Skeletal muscle cell (primary cell): ENCODE results near the gene CDC42EP3.

Experiments
- DNase-seq: peaks from one replicate; pipeline ENCODE4 v3.0.0-alpha.2; 2010; ENCODE audit warnings: low read depth
- H3K4me3 ChIP-seq: 2 replicates; pipeline ENCODE4 v1.5.1; 2011; ENCODE audit warnings: low read depth, mild to moderate bottlenecking, control low read depth, low read length, moderate library complexity

The CDC42EP3 gene

DNA sequence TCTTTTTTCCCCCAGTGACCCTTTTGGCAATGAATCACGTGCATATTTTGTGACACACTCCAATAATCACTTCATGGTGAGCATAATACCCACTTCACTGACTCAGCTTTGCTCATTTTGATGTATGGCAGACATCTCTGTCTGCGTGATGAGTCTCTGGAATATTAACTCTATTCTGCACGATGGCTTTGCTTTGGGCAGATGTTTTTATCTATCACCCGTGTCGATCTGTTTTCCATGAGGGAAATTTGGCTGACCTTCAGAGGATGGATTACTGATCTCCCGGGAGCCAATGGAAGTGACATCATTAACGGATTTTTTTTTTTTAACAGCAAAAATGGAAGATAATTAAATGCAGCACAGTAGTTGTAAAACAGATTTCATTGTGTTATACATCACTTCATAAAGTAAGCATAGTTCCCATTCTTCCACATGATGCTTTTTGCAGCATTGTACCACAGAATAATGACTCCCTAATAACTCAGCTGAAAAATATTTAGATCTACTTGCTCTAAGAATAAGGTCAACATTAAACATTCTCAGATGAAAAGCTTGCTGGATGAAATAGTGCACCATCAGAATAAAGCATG, 29.8 kb downstream of the CDC42EP3 start:
- DNase-seq, result no peak
- no peak overlapping the region for H3K4me3 ChIP-seq

DNA sequence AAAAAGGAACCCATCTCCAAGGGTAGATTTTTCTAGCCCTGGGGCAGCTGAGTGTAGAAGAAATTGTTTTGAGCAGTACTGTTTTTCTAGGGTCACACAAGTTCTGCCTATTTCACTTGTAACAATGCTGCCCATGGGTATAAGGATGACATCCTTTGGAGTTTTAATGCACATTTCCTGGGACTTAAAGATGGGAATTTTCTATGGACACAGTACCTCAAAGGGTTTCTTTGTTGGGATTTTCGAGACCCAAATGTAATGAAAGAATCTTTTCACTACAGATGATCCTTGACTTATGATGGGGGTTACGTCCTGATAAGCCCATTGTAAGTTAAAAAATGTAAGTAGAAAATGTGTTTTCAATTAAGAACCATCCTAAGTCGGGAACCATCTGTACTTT, 31.8 kb downstream of the CDC42EP3 start:
- no peak overlapping the region for H3K4me3 ChIP-seq
- no peak for DNase-seq

DNA sequence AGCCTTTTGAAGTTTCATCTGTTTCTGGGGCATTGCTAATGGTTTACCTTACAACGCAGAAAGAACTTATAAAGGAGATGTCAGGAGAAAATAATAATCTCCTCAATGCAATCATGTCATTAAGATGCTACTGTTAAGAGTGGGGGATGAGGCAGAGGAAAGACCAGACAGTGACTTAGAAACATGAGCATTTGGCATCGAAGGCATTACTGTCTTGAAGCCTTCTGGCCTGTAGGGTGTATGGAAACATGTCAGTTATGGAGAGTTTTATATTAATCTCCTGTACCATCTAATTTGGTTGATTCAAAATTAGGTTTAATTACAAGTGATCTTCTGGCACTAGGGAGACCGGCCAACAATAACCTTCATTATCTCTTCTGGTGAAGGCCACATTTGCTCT, 32.5 kb downstream of the CDC42EP3 start:
- no peak overlapping the region for H3K4me3 ChIP-seq
- no peak for DNase-seq

DNA sequence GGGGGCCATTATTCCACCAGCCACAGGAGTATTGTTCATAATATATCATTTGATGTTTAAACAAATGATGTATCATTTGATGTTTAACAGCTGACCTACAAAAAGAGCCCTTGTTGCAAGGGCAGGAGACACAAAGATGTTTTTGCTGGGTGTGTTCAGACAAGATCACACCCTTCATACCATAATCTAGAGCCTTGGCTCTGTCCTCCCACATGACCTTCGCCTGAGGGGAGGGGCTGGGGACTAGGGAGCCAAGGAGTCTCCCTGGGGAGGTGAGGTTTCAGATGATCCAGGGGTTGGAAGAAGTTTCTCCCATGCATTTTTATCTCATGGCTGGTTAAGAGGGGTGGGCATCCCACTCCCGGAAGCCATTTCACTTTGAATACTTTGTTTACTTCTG, 33.5 kb downstream of the CDC42EP3 start:
- H3K4me3 ChIP-seq, result no peak overlapping the region
- no peak for DNase-seq

DNA sequence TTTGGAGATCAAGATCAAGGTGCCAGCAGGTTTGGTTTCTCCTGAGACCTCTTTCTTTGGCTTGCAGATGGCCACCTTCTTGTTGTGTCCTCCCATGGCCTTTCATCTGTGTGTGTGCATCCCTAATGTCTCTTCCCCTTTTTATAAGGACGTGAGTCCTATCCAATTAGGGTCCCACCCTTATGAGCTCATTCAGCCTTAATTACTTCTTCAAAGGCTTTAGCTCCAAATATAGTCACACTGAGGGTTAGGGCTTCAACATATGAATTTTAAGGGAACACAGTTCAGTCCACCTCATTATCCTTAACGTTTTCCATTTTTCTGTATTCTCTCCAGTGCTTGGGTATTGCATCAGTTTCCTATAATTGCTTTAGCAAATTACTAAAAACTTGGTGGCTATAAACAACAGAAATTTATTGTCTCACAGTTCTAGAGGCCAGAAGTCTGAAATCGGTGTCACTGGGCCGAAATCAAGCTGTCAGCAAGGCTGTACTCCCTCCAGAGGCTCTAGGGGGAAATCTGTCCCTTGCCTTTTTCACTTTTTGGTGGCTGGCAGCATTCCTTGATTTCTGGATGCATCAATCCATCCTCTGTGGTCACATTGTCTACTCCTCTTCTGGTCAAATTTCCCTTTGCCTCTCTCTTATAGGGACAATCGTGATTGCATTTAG, 34.1 kb downstream of the CDC42EP3 start:
- H3K4me3 ChIP-seq, result no peak overlapping the region
- DNase-seq, result no peak

DNA sequence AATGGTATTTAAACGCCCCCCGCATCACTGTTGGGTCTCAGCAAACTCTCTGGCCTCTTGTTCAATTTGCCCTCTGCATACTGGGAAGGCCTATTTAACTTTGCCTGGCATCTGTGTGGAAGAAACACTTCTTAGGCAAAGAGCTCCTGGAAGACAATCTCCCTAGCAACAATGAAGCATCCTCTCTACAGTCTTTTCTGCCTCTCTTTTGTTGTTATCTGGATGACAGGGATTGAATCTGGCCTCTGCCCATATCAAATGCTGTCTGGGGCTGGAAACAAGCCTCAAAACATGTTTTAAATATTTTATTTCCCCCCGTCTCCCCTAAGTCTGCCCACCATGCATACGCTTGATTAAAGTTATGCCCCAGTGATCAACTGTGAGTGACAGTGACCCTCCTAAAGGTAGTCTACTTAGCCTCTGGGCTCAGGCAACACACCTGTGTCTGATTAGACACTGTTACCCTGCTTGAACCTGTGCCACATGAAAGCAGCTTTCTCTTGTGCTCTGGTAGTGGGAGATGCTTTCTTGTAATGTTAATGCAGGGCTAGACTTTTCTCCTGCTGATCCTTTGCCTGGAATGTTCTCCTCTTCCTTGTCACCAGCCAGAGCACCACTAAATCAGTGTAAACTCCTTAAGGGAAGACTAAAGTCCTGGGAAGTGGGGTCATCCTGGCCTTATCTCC, 34.9 kb downstream of the CDC42EP3 start:
- no peak overlapping the region for H3K4me3 ChIP-seq
- no peak for DNase-seq

DNA sequence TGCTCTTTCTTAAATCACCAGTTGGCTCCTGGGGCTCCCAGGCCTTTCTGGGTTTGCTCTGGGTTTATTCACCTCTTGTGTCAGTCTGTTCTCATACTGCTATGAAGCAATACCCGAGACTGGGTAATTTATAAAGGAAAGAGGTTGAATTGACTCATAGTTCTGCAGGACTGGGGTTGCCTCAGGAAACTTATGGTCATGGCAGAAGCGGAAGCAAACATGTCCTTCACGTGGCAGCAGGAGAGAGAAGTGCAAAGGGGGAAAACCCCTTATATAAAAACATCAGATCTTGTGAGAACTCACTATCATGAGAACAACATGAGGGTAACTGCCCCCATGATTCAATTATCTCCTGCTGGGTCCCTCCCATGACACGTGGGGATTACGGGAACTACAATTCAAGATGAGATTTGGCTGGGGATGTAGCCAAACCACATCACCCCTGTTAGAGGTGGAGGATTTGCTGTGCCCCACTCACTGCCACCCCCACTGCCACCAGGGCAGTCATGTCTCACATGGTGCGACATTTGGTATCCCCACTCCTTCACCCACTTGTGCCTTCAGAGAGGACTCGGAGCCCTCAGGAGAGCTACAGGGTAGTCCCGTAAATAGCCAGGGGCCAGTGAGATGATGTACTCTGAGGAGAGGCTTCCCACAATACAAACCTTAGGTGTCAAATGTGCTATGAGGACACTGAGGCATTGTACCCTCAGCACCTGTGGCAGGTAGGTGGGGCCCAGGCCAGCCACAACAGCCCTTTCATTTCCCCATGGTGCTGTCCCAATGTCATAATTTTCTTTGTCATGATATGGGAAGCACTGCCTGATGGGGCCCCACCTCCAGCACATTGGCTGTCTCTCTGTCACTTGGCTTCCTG, 35.7 kb downstream of the CDC42EP3 start:
- no peak overlapping the region for H3K4me3 ChIP-seq
- DNase-seq, result peak; percentile 83

DNA sequence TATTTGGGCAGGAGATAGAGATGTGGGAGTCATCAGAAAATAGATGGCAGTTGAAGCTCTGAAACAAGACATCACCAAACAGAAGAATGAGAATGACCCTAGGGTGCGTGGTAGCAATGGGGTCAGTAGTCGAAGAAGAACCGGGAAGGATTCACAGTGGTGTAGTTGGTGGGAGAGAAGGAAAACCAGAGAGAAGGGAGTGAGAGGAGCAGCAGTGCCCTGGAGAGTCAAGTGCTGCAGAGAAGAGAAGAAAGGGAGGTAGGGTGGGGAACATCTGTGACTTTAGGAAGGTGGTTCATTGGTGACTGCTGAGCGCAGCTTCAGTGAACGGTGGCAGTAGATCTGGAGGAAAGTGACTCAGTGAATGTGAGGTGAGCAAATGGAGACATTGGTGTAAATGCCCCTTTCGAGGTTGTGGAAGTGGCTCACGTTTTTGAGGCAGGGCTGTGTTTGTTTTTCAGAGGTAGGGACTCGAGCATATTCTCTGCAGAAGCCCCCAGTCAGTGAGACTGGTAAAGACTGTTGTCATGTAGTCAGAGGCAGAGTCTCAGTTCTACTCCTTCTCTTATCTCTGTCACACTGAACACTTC, 36.4 kb downstream of the CDC42EP3 start:
- DNase-seq, result no peak
- no peak overlapping the region for H3K4me3 ChIP-seq

DNA sequence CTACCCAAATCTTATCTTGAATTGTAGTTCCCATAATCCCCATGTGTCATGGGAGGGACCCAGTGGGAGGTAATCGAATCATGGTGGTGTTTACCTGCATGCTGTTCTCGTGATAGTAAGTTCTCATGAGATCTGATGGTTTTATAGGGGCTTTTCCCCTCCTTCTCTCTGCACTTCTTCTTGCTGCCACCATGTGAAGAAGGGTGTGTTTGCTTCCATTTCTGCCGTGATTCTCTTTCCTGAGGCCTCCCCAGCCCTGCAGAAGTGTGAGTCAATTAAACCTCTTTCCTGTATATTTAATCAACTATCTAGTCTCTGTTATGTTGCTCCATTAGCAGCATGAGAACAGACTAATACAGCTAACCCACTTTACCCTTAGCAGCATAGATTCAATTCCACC, 37.6 kb downstream of the CDC42EP3 start:
- H3K4me3 ChIP-seq, result no peak overlapping the region
- no peak for DNase-seq

DNA sequence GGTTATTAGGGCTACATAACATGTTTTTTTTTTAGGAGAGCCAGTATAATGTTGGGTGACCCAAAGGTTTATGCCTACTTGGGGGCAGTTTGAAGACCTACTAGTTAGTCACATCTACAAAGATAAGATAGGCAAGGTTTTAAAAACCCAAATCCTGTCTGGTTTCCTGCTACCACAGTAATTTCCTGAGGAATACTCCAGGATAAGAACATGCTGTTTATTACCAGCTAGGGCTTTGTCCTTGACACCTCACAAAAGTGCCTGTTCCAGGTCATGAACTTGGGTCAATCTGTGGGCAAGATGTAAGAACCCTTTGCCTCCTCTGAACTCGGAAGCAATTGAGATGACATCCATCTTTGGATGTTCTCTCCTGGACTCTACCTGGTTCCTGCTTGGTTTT, 38.2 kb downstream of the CDC42EP3 start:
- DNase-seq, result no peak

DNA sequence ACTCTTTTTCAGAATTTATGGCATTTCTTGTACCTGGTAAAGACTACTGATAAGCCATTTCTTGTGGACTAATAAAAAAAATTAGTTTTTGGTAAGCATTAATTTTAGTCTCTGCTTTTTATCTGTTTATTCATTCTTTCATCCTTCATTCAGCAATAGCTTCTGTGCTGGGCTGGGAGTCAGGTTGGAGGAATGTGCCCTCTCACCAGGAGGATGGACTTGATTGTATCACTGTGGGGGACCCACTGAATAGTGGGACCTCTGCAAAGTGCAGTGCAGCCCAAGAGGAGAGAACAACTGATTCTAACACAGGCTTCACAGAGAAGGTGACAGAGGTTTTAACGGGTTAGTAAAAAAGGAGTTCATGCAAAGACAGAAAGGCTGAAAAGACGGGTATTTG, 39.1 kb downstream of the CDC42EP3 start:
- DNase-seq, result no peak
- H3K4me3 ChIP-seq, result no peak overlapping the region

More for the DNA sequence above, 38.2 kb downstream of the CDC42EP3 start:
- no peak overlapping the region for H3K4me3 ChIP-seq

DNA sequence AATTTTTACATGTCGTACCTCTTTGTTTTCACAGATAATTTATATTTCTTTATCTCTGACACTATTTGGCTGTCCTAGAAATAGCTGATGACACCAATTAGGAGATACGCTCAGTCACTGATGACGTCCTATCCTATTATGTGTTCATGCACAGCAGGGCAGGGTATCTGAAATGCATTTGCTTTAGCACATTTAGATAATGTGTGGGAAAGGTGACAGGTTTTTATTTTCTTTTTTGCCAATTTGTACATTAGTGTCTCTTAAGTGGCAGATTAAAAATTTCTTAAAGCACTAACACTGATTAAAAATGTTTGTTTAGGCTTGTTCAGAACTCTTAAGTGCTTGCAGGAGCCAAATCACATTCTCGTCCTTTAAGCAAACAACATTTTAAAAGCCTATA, 39.7 kb downstream of the CDC42EP3 start:
- no peak overlapping the region for H3K4me3 ChIP-seq
- no peak for DNase-seq

DNA sequence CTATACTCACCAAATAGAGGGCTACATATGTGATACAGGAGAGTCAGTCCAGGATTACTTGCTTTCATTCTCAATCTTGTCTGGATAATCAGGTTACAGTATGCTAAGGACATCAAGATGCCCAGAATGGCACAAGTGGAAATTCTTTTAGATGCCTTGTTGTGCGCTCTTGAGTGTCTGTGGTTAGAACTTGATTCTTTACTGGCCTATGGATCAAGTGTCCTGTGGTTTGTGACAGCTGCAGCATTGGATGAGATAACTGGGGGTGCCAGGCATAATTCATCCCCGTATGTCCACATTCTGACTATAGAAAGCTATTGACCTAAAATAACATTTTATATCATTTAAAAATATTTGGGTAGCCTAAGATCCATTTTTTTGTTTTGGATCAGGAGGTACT, 40.1 kb downstream of the CDC42EP3 start:
- DNase-seq, result no peak
- no peak overlapping the region for H3K4me3 ChIP-seq

DNA sequence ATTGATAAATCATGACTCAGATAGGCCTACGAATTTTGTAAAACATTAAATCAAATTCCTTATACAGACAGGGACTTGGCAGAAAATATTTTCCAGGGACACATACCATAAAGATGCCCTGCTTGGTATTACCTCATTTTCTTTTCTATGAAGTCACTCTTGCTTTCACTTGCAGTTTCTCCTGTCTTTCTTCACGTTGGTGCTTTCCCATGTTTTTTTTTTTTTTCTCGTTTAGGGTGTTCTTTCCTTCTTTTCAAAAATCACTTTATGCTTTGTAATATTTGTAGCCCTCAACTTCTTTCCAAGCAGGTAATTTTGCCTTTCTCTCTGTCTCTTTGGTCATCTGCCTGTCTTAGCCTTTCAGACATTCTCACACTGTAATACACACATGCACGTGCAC, 40.7 kb downstream of the CDC42EP3 start:
- H3K4me3 ChIP-seq, result no peak overlapping the region
- DNase-seq, result no peak

DNA sequence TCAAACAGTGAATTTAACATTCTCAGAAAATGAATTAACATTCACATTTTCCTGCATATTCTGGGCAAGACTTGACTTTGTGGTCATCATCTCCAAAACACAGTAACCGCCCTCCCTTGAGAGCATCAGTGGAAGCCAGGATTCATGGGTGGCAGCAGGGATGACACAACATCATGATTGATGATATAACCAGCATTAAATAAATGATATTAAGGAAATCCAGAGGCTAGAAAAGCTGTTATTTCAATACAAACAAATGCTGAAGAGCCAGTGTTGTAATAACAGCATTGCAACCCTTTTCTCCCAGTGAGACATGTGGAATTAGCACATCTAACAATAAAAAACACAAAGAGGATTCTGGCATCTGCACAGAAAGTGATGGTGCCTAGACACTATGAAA, 41.1 kb downstream of the CDC42EP3 start:
- no peak for DNase-seq
- H3K4me3 ChIP-seq, result no peak overlapping the region

DNA sequence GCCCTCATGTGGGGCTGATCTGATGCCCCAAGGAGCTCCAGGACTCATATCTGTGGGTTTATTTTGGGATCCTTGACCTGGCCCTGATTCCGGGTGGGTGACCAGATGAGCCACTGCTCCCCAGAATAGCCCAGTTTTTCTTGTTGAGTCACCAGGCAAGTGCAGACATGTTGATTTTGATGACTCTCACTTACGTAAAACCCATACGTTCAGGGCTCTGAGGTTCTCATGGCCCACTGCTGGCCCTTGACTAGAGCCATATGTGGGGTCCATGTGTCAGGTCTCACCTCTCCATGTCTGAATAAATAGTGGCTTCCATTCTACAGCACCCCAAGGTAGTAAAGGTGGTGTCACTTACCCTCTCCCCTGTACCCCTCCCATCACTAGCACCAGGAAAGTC, 41.9 kb downstream of the CDC42EP3 start:
- no peak for DNase-seq
- H3K4me3 ChIP-seq, result no peak overlapping the region

DNA sequence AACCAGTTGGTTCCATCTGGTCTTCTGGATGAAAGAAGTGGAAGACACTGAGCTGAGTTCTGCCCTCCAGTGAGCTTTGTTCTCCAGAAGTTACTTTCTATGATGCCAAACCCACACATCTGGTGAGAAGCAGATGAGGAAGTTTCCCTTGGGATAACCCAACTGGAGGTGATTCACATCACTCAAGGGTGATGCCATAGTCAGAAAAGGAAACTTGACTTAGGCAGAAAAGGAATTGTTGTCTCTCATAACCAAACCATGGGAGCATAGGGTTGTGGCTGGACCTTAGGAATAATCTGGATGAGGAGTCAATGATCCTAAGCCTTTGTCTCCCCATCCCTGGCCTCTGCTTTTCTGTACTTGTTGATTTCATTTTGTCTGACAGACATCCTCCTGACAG, 43.7 kb downstream of the CDC42EP3 start:
- peak; percentile 66 for DNase-seq
- H3K4me3 ChIP-seq, result no peak overlapping the region

DNA sequence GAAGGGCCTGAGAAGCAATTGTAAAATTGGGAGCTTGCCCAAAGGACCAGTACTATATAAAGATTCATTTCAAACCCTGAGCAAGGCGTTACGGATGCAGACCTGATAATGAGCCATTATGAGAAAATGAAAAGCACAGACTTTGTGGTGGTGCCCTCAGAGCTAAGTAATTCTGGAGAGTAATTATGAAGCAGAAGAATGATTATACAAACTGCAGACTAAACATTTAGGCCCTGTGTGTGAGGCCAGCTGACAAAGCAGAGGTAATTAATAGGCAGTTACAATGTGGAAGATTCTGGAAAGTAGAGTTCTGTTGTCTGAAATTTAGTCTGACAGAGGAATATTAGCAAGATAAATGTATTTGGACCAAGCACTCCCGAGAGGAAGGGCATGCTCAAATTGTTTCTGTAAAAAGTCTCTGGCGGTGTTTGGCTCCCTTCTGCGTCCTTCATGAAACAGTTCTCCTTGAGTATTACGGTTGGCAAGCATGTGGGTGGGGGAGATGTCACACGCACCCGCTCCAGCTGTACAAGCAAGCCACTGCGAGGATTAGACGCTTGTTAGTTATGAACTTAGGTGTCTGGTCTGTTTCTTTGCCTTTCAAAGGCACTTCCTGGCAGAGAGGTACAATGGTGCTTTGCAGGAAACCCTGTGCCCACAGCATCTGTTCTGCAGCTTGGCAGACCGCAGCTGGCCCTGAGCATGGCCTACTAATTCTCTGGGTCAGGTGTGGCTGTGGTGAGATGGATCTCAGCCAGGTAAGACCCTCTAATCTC, 45.5 kb downstream of the CDC42EP3 start:
- no peak overlapping the region for H3K4me3 ChIP-seq
- no peak for DNase-seq

DNA sequence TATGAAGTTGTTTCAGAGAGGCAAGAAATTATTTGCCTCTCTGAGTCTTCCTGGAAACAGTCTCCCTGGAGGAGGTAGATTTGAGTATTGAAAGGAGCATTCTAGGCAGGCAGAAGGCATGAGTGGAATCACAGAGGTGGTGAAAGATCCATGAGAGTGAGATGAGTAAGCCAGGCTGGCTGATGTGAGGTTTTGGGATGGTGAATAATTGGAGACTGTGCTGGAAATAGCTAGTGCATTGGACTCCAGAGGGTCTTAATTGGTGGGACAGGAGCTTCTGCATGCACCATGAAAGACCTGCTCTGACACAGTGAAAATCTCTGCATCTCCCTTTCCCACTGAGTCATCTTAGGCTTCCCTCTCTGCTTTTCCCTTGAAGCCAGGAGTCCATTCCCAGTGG, 46.3 kb downstream of the CDC42EP3 start:
- H3K4me3 ChIP-seq, result no peak overlapping the region
- DNase-seq, result peak; percentile 67
